Adrenal gland (tissue), 12 donors: ENCODE data around the gene PINK1. TPM values are rescaled to one million over a fixed set of nuclear protein-coding genes. Genes with fewer than 3 reads are reported as not detected.
A peak's percentile ranks its signal among the peaks of the same experiment; 100 is the strongest.

ENCODE experiments used
- DNase-seq, 7 donors: peaks; one replicate each; pipeline ENCODE4 v3.0.0-alpha.2; 2019 to 2020
- H3K27ac ChIP-seq, 5 donors: fragments of 200-600 bp; sonication (generic) in 4 of 5; 1 replicate in 3 of 5; 2 replicates in 2 of 5; pipeline versions ENCODE4 v1.5.1 to v1.8.0; 2016 to 2020; ENCODE audit warnings: mild to moderate bottlenecking in 1 of 5
- H3K27me3 ChIP-seq: fragments of 200-600 bp; 2 replicates; pipeline ENCODE4 v1.8.0; 2021
- H3K36me3 ChIP-seq, 2 donors: fragments of 200-600 bp; replicated peaks in 1 of 2; 1 replicate in 1 of 2; 2 replicates in 1 of 2; pipeline versions ENCODE4 v1.5.1 to v1.8.0; 2018 to 2022
- H3K4me1 ChIP-seq, 2 donors: fragments of 200-600 bp; replicated peaks in 1 of 2; 1 replicate in 1 of 2; 2 replicates in 1 of 2; pipeline versions ENCODE4 v1.5.1 to v1.8.0; 2018 to 2021
- H3K4me3 ChIP-seq, 4 donors: fragments of 200-600 bp; sonication (generic) in 3 of 4; one replicate each; pipeline ENCODE4 v1.5.1; 2016 to 2018
- H3K9me3 ChIP-seq, 3 donors: fragments of 200-600 bp; sonication (generic) in 1 of 3; replicated peaks in 1 of 3; 1 replicate in 2 of 3; 2 replicates in 1 of 3; pipeline versions ENCODE4 v1.5.1 to v1.8.0; 2016 to 2021
- POLR2A ChIP-seq, 2 donors: fragments of 450-650 bp; IDR thresholded peaks; one replicate each; pipeline ENCODE4 v1.6.1; 2017; ENCODE audit warnings: antibody characterized with exemption in 2 of 2, mild to moderate bottlenecking in 2 of 2, moderate library complexity in 1 of 2
- whole genome bisulfite sequencing, 4 donors: extraction: QIAGEN DNeasy Blood & Tissue Kit in 2 of 4; methylation state at CpG; one replicate each; pipeline versions ENCODE4 v1.1.5 to v1.1.7; 2013 to 2017; 5-methylcytosine and 5-hydroxymethylcytosine counted together
- intact Hi-C, 2 donors: fragments of 100-400 bp; cut with DNase I; formaldehyde crosslinking; loops; one replicate each; pipeline versions ENCODE4 v1.14.1 to v1.15.0; 2022 to 2023
- polyA plus RNA-seq, 3 donors: library from polyadenylated mRNA; stranded (reverse); fragments of 200-250 nt in 2 of 3; fragments of 350-450 nt in 1 of 3; fragmentation: Illumina TruSeq in 1 of 3; extraction: RNeasy Lipid Tissue Mini Kit (QIAGEN cat#74804) in 1 of 3; gene quantifications; one replicate each; pipeline ENCODE4 v1.2.3, GENCODE V29; 2013 to 2014
- total RNA-seq, 9 donors: library from RNA; depleted of rRNA in 4 of 9; stranded (reverse); fragments of >200 nt in 4 of 9; fragments of 120-200 nt in 1 of 9; fragmentation: NEBNext Ultra II Directional in 1 of 9; extraction: Animal tissue kit (Norgen Biotek cat#: 25700) in 1 of 9; gene quantifications; one replicate each; pipeline versions ENCODE4 v1.1.0 to v1.2.4, GENCODE V29; 2013 to 2023
- TF ChIP-seq, protein P1 (sequence below), 6 experiments: fragments of 450-650 bp in 4 of 6; fragments of 200-600 bp in 2 of 6; sonication (generic) in 1 of 6; IDR thresholded peaks; 1 replicate in 5 of 6; 2 replicates in 1 of 6; pipeline versions ENCODE4 v1.5.1 to v1.8.0; 2016 to 2021; ENCODE audit warnings: antibody characterized with exemption in 6 of 6, mild to moderate bottlenecking in 2 of 6, moderate library complexity in 1 of 6
- donor health status: healthy with polysubstance abuse.
- donor health status: Bipolar disorder and iron deficiency.
- donor health status: DM: yes; HTN: yes; CAD: no.
- donor health status: DM: no; HTN: no; CAD: no.
- donor health status: DM: no; HTN: no; CAD: no.
- donor health status: DM: yes; HTN: yes; CAD: no.

PINK1 gene
- total and polyA plus RNA-seq, 12 donors: 98.4 to 586 (median 257) TPM

DNA sequence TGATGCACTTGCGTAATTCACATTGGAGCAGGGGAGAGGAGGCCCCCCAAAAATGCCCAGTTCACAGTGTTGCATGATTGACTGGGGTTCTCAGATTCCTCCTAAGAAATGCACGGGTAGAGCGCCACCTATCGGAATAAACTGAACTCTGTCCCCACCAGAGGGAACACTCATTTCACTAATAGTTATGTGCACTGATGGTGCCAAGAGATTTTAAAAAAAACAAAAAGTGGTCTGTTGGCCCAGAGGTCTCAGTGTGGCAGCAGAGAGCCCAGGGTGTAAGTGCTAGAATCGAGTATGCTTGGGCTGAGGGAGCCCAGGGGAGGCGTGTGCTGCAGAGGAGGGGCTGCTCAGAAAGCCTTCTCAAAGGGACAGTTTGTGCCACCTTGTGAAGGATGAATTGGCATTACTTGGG, 6.9 kb downstream of the PINK1 start:
- WGBS, 4 donors: 25 to 29% (median 27%) methylated on average over 6 of the region's 6 CpGs
- no peaks in the 10 kb centered on the region for H3K9me3 ChIP-seq
- peaks cover 11 to 20% of the 10 kb centered on the region in 2 donors for H3K4me1 ChIP-seq
- no peak overlapping the region for H3K27ac ChIP-seq
- H3K27me3 ChIP-seq: no peaks in the 10 kb centered on the region
- H3K36me3 ChIP-seq: peaks cover 0 to 82% of the 10 kb centered on the region in 2 donors
- peak in 4 of 7 donors; percentile 51 to 74 (median 66) for DNase-seq
- H3K4me3 ChIP-seq: no peak overlapping the region
- TF ChIP-seq, protein P1, sequence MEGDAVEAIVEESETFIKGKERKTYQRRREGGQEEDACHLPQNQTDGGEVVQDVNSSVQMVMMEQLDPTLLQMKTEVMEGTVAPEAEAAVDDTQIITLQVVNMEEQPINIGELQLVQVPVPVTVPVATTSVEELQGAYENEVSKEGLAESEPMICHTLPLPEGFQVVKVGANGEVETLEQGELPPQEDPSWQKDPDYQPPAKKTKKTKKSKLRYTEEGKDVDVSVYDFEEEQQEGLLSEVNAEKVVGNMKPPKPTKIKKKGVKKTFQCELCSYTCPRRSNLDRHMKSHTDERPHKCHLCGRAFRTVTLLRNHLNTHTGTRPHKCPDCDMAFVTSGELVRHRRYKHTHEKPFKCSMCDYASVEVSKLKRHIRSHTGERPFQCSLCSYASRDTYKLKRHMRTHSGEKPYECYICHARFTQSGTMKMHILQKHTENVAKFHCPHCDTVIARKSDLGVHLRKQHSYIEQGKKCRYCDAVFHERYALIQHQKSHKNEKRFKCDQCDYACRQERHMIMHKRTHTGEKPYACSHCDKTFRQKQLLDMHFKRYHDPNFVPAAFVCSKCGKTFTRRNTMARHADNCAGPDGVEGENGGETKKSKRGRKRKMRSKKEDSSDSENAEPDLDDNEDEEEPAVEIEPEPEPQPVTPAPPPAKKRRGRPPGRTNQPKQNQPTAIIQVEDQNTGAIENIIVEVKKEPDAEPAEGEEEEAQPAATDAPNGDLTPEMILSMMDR (IDR thresholded peaks at IDR 0.05): peak; percentile 74 to 93 (median 82)
- no peak for TF ChIP-seq POLR2A (IDR thresholded peaks at IDR 0.05)
- intact Hi-C loops: loop anchor here in 1 of 2 donors (2.0 kb wide), 1 partner anchor 117 kb away; no protein-coding TSS in a partner anchor

DNA sequence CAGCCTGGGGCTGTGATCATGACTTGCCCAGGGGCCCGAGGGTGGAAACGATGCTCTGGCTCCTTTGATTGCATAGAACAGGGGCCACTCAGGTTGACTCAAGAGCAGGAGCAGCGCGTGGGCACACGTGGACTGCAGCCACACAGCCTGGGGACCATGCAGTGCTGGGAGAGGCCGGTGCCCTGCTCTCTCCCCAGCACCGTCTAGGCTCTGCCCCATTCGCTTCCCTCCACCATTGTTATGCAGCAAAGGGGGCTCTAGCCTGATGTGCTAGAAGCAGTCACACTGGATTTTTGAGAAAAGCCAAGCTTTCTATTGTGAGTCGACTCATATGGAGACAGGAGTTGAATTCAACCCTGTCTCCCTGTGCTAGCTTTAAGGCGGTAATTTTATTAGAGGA, 8.7 kb downstream of the PINK1 start:
- DNase-seq: no peak
- no peak for TF ChIP-seq POLR2A (IDR thresholded peaks at IDR 0.05)
- TF ChIP-seq, protein P1 (IDR thresholded peaks at IDR 0.05): no peak
- no peaks in the 10 kb centered on the region for H3K9me3 ChIP-seq
- H3K27ac ChIP-seq: no peak overlapping the region
- H3K4me3 ChIP-seq: no peak overlapping the region
- H3K27me3 ChIP-seq: no peaks in the 10 kb centered on the region
- intact Hi-C loops: loop anchor here in 1 of 2 donors (2.0 kb wide), 1 partner anchor 119 kb away; no protein-coding TSS in a partner anchor
- 77 to 83% (median 80%) methylated on average over 4 to 10 of the region's 10 CpGs for WGBS, 4 donors
- peaks cover 0 to 93% of the 10 kb centered on the region in 2 donors for H3K36me3 ChIP-seq
- peaks cover 0 to 5% of the 10 kb centered on the region in 2 donors for H3K4me1 ChIP-seq

- Histone ChIP-seq H3K36me3 (peaks cover 0 to 93% of the 10 kb centered on the region in 2 donors), H3K27me3 (no peaks in the 10 kb centered on the region), H3K4me1 (no peaks in the 10 kb centered on the region), H3K4me3 (no peak overlapping the region), H3K9me3 (no peaks in the 10 kb centered on the region), H3K27ac (peak overlapping the region in 1 of 5 donors; percentile 30)
- TF ChIP-seq, protein P1 (IDR thresholded peaks at IDR 0.05): no peak
- TF ChIP-seq POLR2A (IDR thresholded peaks at IDR 0.05): no peak
- intact Hi-C loops: no loop called here
- WGBS, 4 donors: 63 to 74% (median 67%) methylated on average over 6 of the region's 6 CpGs
- DNase-seq: no peak
Observed at GRCh38 chr1:20643080-20643479, 9.8 kb downstream of the PINK1 start.

DNA sequence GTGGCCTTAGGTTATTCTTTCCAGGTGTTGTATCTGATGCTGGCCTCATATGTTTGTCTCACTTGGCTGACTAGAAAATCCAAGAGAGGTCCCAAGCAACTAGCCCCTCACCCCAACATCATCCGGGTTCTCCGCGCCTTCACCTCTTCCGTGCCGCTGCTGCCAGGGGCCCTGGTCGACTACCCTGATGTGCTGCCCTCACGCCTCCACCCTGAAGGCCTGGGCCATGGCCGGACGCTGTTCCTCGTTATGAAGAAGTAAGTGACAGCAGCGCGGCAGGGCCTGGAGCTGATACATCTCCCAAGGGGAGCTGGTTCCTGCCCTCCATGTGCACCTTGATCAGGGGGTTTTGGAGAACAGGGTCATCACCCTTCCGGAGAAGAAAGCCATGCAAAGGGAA, 11.2 kb downstream of the PINK1 start:
- no peaks in the 10 kb centered on the region for H3K9me3 ChIP-seq
- DNase-seq: no peak
- peaks cover 0 to 93% of the 10 kb centered on the region in 2 donors for H3K36me3 ChIP-seq
- H3K4me1 ChIP-seq: no peaks in the 10 kb centered on the region
- WGBS, 4 donors: 87 to 94% (median 93%) methylated on average over 11 to 13 of the region's 13 CpGs
- no peaks in the 10 kb centered on the region for H3K27me3 ChIP-seq
- intact Hi-C loops: no loop called here
- no peak for TF ChIP-seq POLR2A (IDR thresholded peaks at IDR 0.05)
- TF ChIP-seq, protein P1 (IDR thresholded peaks at IDR 0.05): no peak
- no peak overlapping the region for H3K27ac ChIP-seq
- H3K4me3 ChIP-seq: no peak overlapping the region
